Measurements from ENCODE around the gene RGCC. TPM values are rescaled to one million over a fixed set of nuclear protein-coding genes. Genes with fewer than 3 reads are reported as not detected.

Gene RGCC
- total RNA-seq, 1 experiment from 2014 or later = not detected

DNA sequence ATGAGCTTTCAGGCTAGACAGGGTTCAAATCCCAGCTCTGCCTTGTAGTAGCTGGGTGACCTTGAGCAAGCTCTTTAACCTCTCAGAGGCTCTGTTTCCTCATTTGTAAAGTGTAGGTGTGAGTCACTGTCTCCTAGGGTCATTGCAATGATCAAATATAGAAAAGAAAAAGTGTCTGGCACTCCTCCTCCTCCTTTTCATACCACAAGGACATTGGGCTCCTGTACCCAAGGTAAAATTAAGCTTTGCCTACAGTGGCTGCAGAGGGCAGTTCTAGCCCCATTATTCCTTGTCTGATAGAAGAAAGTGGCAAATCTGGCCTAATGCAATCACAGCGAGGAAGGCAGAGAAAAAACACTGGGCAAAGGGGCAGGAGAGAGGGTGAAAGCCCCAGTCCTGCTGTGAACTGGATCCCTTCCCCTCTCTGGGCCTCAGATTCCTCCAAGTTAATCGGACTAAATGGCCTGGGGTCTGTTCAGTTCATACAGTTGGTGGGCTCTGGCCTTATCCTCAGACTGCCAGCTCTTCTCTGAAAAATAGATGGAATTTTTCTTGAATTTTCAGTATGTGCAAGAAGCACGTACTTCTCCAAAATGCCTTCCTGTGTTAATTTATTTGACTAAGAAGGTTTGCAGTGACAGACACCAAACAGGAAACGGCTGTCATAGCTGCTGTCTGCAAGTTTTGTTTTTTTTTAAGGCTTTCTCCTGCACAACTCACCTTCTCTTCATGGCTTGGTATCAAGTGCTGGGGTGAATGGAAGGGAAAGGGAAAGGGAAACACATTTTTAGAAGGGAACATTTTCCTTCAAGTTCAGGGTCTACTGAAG lies 35.3 kb downstream of the RGCC start:
- Mint-ChIP-seq H3K27me3 (ENCODE audit: low read depth) (no peaks in the 10 kb centered on the region), H3K4me1 (peaks cover 2 to 5% of the 10 kb centered on the region in 2 experiments; a peak in 1 of 4 replicates), H3K9me3 (no peaks in the 10 kb centered on the region), H3K4me3 (no peak overlapping the region), H3K27ac (no peak overlapping the region), H3K36me3 (ENCODE audit: insufficient read depth in 1 of 3, low read depth in 3 of 3) (no peaks in the 10 kb centered on the region)
- no peak overlapping the region for H2BK20ac ChIP-seq (ENCODE audit: low read depth, low read length, poor library complexity, severe bottlenecking)
- H3K4ac ChIP-seq (ENCODE audit: low read depth, low read length) = no peak overlapping the region
- H3T11ph ChIP-seq (ENCODE audit: low read length) = no peak overlapping the region
- no peak overlapping the region for H2BK120ac ChIP-seq (ENCODE audit: low read depth, low read length, poor library complexity, severe bottlenecking)
- H4K20me1 ChIP-seq (ENCODE audit: control insufficient read depth, insufficient read depth, insufficient read length) = no peaks in the 10 kb centered on the region
- H3K9ac ChIP-seq (ENCODE audit: extremely low read depth, insufficient read length, low read length) = no peak overlapping the region
- no peaks in the 10 kb centered on the region for H3K4me1 ChIP-seq (ENCODE audit: insufficient read depth, low read length)
- no peak overlapping the region for H3K4me2 ChIP-seq (ENCODE audit: insufficient read depth, insufficient read length, low read length)
- H2AFZ ChIP-seq (ENCODE audit: low read length) = no peak overlapping the region
- WGBS (ENCODE audit: extremely low coverage, insufficient read length, low lambda C conversion rate) = no CpG with 5 or more reads among the region's 4 CpGs
- H3K9me3 ChIP-seq (ENCODE audit: control insufficient read depth, low read depth, low read length) = no peaks in the 10 kb centered on the region
- DNase-seq = no peak
- no peaks in the 10 kb centered on the region for H3K79me2 ChIP-seq (ENCODE audit: insufficient read depth, low read length)
- no peaks in the 10 kb centered on the region for H3K79me1 ChIP-seq (ENCODE audit: insufficient read depth, low read depth, low read length, poor library complexity, severe bottlenecking)
- no peak overlapping the region for H2BK12ac ChIP-seq (ENCODE audit: insufficient read length, low read depth, low read length)
- no peak overlapping the region for H3K56ac ChIP-seq (ENCODE audit: insufficient read length, low read depth, low read length)
- no peak overlapping the region for H3K27ac ChIP-seq (ENCODE audit: insufficient read length, low read depth, low read length)
- H3K27me3 ChIP-seq (ENCODE audit: insufficient read depth, low read length) = no peaks in the 10 kb centered on the region
- TF ChIP-seq, protein P1, sequence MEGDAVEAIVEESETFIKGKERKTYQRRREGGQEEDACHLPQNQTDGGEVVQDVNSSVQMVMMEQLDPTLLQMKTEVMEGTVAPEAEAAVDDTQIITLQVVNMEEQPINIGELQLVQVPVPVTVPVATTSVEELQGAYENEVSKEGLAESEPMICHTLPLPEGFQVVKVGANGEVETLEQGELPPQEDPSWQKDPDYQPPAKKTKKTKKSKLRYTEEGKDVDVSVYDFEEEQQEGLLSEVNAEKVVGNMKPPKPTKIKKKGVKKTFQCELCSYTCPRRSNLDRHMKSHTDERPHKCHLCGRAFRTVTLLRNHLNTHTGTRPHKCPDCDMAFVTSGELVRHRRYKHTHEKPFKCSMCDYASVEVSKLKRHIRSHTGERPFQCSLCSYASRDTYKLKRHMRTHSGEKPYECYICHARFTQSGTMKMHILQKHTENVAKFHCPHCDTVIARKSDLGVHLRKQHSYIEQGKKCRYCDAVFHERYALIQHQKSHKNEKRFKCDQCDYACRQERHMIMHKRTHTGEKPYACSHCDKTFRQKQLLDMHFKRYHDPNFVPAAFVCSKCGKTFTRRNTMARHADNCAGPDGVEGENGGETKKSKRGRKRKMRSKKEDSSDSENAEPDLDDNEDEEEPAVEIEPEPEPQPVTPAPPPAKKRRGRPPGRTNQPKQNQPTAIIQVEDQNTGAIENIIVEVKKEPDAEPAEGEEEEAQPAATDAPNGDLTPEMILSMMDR (conservative IDR thresholded peaks at IDR 0.05) = no peak
- H3K14ac ChIP-seq (ENCODE audit: insufficient read depth, low read length) = no peak overlapping the region
- no peak overlapping the region for H4K8ac ChIP-seq (replicated peaks; ENCODE audit: insufficient read length, low read depth, low read length)
- H3K23ac ChIP-seq (ENCODE audit: insufficient read length, low read depth, low read length) = no peak overlapping the region
- no peak overlapping the region for H3K18ac ChIP-seq (ENCODE audit: insufficient read length, low read depth, low read length)
- H2AK5ac ChIP-seq (ENCODE audit: insufficient read length, low read length) = no peak overlapping the region
- H2BK5ac ChIP-seq (ENCODE audit: insufficient read length, low read length) = no peak overlapping the region
- H2BK15ac ChIP-seq (ENCODE audit: low read depth, low read length) = no peak overlapping the region
- H3K23me2 ChIP-seq (ENCODE audit: insufficient read length, low read depth, low read length, poor library complexity, severe bottlenecking) = no peaks in the 10 kb centered on the region
- no peak overlapping the region for H4K91ac ChIP-seq (ENCODE audit: insufficient read length, low read depth, low read length)
- H4K5ac ChIP-seq (ENCODE audit: insufficient read length, low read depth, low read length) = no peak overlapping the region

Measured in H9 (cell line).